NCI-H226 (cell line): ENCODE measurements around the gene ARMC2.
"Not testable (repeated sequence)": the region's sequence is repeated elsewhere in the genome, so short reads cannot be mapped to it uniquely, and the experiment has no call there.

ENCODE experiments used
- DNase-seq: peaks from one replicate; pipeline ENCODE4 v3.0.0-alpha.2; 2015

Gene ARMC2

GRCh38 chr6:108848116-108848868 lies at the start of gene ARMC2:
TSS of gene ARMC2 (plus strand) at chr6:108848422. CDS start at chr6:108854268, 5,846 bp downstream.
- peak; percentile 78 for DNase-seq

DNA sequence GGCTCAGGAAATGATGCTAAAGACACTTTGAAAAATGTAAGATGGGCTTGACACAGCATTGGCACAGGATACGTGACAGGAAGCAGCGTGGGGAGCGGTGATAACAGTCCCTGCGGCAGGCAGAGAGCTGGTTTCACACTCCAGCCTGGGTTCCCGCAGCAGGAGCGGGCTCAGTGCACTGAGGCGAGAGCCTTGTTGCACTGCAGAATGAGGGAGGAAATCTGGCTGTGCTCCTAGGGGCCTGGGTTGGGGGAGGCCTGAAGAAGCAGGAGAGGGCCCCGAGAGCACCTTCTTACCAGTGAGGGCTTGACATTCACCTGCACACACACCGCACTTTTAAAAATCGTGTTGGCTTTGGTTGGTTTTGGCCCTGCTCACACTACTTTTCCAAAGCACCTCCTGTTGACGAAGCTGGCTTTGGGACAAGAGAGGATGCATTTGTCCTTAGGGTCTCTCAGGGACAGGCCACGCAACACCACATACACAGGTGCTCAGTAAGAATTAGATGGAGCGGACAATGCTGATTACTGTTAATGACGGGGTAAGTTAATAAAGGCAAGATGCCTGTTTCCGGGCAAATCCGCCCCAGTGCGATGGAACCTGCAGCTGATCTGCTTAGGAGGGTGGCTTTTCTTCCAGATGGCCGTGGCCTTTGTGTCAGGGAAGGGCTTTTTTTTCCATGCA lies 49.4 kb upstream of the ARMC2 start:
- DNase-seq, result no peak

- no peak for DNase-seq
These were observed 48.9 kb upstream of the ARMC2 start for GRCh38 chr6:108799354-108799717.

DNA sequence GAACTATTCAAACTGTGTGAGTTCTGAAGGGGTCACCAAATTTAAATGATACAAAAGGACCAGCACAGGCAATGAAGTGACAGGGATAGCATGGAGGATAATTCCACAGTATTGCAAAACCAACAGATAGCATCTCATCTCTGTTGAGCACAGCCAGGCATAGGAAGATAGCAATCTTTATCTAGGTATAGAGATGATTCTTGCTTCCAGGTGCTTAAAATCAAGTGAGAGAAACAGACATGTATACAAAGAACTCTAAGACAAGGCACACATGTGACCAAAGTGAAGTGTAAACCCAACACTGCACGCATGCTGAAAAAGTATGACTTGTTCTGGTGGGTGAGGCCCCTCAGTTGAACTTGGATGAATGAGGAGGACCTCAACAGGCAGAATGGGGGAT lies 48.4 kb upstream of the ARMC2 start:
- DNase-seq, result no peak

GRCh38 chr6:108800427-108800864 lies 47.8 kb upstream of the ARMC2 start:
- no peak for DNase-seq

DNA sequence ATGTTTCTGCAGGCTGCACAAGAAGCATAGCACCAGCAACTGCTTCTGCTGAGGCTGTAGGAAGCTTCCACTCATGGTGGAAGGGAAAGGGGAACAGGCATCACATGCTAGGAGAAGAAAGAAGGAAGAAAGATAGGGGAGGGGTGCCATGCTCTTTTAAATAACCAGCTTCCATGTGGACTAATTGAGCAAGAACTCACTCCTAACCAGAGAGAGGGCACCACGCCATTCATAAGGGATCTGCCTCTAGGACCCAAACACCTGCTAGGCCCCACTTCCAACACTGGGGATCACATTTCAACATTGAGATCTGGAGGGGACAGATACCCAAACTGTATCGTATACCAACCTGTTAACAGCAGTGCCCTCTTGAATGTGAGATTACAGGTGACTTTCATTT lies 46.9 kb upstream of the ARMC2 start:
- no peak for DNase-seq

DNA sequence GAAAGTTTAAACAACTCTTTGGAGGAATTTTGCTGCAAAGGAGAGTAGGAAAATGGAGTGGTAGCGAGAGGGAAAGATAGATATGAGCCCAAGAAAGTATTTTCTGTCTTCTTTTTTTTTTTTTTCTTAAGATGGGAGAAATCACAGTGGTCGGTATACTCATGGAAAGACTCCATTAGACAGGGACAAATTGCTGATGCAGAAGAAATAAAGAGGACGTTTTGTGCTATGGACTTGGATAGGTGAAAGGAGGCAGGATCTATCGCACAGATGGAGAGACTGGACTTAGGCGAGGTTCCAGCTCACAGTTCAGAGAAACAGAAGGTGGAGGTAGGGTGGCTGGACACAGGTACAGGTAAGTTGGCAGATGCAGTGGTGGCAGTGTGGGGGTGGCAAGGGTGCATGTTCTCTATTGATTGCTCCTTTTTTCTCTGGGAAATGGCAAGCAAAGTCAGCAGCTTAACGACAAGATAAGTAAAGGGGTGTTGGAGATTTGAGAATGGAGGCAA lies 44.2 kb upstream of the ARMC2 start:
- DNase-seq, result no peak

- no peak for DNase-seq
These were observed 43.3 kb upstream of the ARMC2 start for GRCh38 chr6:108804956-108805355.

- DNase-seq, result no peak
These were observed 42.5 kb upstream of the ARMC2 start for GRCh38 chr6:108805611-108806167.

GRCh38 chr6:108806171-108806570 lies 42.1 kb upstream of the ARMC2 start:
- no peak for DNase-seq

DNA sequence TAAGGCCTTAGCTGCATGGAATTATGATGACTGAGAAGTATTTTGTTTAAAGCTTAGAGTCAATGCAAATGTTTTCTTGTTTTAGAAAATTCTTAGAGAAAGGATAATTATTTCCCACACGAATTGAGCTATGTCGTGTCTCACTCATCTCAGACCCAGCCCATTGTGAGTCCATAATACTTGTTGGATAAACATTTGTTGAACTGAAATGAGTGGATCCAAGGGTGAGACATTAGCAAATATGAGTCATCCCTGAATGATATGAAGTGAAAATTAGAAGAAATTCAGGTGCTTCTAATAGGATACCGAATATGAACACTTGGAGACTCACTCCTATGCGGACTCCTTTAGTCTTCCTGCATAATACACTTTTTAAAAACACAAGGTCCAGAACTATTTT lies 41.6 kb upstream of the ARMC2 start:
- no peak for DNase-seq

- DNase-seq, result no peak
These were observed 40.3 kb upstream of the ARMC2 start for GRCh38 chr6:108807928-108808327.

DNA sequence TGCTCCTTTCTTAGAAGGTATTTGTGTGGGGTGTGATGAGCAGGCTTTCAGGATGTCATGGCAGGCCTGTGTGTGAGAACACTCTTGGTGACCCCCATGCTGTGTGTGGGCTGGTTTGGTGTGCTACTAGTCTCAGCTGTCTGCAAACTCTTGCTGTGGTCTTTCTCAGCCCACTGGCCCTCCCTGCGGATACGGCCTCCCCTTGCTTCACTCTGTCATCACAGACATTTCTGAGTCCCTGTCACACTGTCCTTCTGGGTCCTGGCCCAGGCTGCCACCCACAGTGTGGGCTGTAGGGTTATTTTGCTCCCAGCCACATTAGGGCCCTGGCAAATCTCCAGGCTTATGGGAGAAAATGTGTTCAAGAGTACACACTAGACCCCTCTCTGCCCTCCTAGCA lies 39.0 kb upstream of the ARMC2 start:
- DNase-seq, result no peak

GRCh38 chr6:108810057-108810643 lies 38.1 kb upstream of the ARMC2 start:
- DNase-seq, result no peak

DNA sequence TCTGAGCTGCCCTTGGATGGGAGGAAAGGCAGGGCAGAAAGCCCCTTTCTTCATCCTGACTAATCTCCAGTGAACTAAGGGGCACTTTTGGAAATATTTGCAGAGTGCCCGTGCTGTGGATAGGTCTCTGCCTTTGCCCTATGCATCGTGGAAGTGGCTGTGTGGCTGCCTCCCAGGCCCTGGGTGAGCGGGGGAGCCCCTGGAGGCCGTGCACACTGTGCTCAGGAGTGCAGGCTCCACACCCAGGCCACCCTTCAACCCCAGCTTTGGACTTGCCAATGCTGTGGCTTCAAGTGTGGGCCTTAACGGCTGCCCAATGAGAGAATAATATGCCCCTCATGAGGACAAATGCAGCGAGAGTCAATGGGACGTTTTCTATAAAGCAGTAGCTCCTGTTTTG lies 36.7 kb upstream of the ARMC2 start:
- DNase-seq, result no peak

- not testable (repeated sequence) for DNase-seq
These were observed 35.0 kb upstream of the ARMC2 start for GRCh38 chr6:108813218-108813617.

DNA sequence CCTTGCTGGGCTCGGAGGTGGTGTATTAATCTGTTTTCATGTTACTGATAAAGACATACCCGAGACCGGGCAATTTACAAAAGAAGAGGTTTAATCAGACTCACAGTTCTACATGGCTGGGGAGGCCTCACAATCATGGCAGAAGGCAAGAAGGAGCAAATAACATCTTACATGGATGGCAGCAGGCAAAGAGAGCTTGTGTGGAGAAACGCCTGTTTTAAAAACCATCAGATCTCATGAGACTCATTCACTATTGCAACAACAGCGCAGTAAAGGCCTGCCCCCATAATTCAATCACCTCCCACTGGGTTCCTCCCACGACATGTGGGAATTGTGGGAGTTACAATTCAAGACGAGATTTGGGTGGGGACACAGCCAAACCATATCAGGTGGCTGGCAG lies 30.9 kb upstream of the ARMC2 start:
- not testable (repeated sequence) for DNase-seq

DNA sequence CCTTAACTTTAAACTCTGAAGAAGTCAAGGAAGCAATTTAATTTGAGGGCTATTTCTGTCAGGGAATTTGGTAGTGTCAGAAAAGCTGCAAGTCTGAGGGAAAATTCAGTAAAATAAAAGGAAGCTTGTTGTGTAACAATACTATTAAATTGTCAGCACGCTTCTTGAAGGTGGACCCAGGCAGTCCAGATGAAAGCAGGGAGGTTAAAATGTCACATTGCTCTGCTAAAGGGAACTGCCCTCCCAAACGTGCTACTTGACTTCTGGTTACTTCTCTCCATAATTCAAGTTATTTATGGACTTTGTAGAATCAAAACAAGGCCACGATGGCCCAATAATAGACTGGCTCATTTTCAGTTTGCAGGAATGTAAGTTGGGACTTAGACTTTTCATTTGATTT lies 28.2 kb upstream of the ARMC2 start:
- DNase-seq, result no peak

DNA sequence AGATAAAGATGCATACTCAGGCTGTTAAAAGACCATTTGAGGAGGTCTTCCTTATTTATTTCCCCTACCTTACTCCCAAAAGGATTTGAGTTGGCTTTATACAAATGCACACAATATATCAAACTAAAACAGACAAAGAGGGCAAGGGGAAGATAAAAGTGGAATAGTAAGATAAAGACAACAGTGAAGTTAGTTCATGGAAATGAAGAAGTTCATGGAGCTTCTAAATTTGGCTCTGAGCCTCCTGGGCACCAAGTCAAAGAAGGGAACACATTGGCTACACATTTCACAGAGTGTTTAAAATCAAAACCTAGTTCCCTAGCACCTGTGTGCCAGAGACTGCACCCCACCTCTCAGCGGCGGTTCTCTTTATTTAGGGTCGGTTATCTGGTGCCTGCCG lies 25.8 kb upstream of the ARMC2 start:
- DNase-seq, result no peak

GRCh38 chr6:108825326-108825725 lies 22.9 kb upstream of the ARMC2 start:
- no peak for DNase-seq

GRCh38 chr6:108831104-108831503 lies 17.1 kb upstream of the ARMC2 start:
- DNase-seq, result no peak

DNA sequence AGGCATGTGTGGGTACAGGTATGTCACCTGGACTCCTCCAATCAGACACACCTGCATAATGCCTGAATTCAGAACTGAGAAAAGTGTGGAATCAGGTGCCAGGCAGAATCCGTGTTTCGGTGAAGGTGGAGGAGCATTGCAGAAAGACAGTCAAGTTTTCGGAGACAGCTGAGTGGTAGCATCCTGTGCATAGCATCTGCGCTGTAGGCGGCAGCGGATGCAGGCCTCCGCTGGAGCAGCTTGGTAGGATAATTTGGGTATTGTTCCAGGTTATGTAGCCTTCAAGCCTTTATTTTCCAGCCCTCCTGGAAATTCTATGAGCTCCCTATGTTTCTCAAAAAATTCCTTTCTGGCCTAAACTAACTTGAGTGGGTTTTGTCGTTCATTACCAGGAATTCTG lies 15.5 kb upstream of the ARMC2 start:
- no peak for DNase-seq

- DNase-seq, result peak; percentile 23
These were observed 12.9 kb upstream of the ARMC2 start for GRCh38 chr6:108835218-108835850.
